RWPE2 (cell line): Measurements from ENCODE around the gene SH3RF2.
A peak's percentile ranks its signal among the peaks of the same experiment; 100 is the strongest.

Source experiments
- ATAC-seq: fragments of 200-7000 bp; cut with Tn5 transposase; 3 replicates; pipeline ENCODE4 v1.9.1; 2021; ENCODE audit warnings: low read depth
- DNase-seq: peaks from one replicate; pipeline ENCODE4 v3.0.0-alpha.2; 2020; ENCODE audit warnings: low spot score
- H3K27ac ChIP-seq: fragments of 450-650 bp; 2 replicates; pipeline ENCODE4 v1.5.1; 2017; ENCODE audit warnings: mild to moderate bottlenecking; ENCODE audit not compliant: poor library complexity, severe bottlenecking
- H3K27me3 ChIP-seq: fragments of 250-450 bp; sonication (Bioruptor Pico); 2 replicates; pipeline ENCODE4 v1.5.1; 2021; ENCODE audit warnings: mild to moderate bottlenecking, moderate library complexity; ENCODE audit not compliant: insufficient read depth, poor library complexity, severe bottlenecking
- H3K36me3 ChIP-seq: fragments of 250-450 bp; sonication (Bioruptor Pico); 2 replicates; pipeline ENCODE4 v1.5.1; 2020; ENCODE audit warnings: low read depth, mild to moderate bottlenecking, moderate library complexity
- H3K4me1 ChIP-seq: fragments of 250-450 bp; sonication (Bioruptor Pico); 2 replicates; pipeline ENCODE4 v1.5.1; 2021; ENCODE audit warnings: mild to moderate bottlenecking, moderate library complexity; ENCODE audit not compliant: insufficient read depth, poor library complexity, severe bottlenecking
- H3K4me3 ChIP-seq: fragments of 250-450 bp; sonication (Bioruptor Pico); 2 replicates; pipeline ENCODE4 v1.5.1; 2021; ENCODE audit warnings: mild to moderate bottlenecking, moderate library complexity; ENCODE audit not compliant: severe bottlenecking
- H3K9me3 ChIP-seq: fragments of 250-450 bp; sonication (Bioruptor Pico); 2 replicates; pipeline ENCODE4 v1.5.1; 2021; ENCODE audit warnings: mild to moderate bottlenecking, moderate library complexity; ENCODE audit not compliant: severe bottlenecking
- TF ChIP-seq, protein P1 (sequence below): fragments of 450-650 bp; IDR thresholded peaks from one replicate; pipeline ENCODE4 v1.5.1; 2017; ENCODE audit warnings: mild to moderate bottlenecking, moderate library complexity; ENCODE audit not compliant: poor library complexity, severe bottlenecking

The SH3RF2 gene

DNA sequence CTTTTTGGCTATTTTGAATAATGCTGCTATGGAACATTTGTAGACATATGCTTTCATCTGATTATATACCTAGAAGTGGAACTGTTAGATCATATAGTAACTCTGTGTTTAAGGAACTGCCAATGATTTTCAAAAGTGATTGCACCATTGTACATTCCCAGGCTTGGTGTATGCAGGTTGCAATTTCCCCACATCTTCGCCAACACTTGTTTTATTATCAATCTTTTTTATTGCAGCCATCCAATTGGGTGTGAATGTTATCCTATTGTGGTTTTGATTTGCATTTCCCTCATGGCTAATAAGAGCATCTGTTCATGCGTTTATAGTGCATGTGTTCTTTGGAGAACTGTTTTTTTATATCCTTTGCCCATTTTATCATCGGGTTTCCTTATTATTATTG is 87.7 kb downstream of the SH3RF2 start:
- Histone ChIP-seq H3K4me1 (peaks cover 16% of the 10 kb centered on the region), H3K4me3 (no peak overlapping the region), H3K36me3 (peaks cover 4% of the 10 kb centered on the region; the same call in 1 of the 2 replicates), H3K27me3 (no peaks in the 10 kb centered on the region), H3K27ac (no peak overlapping the region), H3K9me3 (no peaks in the 10 kb centered on the region)
- DNase-seq (no peak), ATAC-seq (no peak)
- TF ChIP-seq, protein P1, sequence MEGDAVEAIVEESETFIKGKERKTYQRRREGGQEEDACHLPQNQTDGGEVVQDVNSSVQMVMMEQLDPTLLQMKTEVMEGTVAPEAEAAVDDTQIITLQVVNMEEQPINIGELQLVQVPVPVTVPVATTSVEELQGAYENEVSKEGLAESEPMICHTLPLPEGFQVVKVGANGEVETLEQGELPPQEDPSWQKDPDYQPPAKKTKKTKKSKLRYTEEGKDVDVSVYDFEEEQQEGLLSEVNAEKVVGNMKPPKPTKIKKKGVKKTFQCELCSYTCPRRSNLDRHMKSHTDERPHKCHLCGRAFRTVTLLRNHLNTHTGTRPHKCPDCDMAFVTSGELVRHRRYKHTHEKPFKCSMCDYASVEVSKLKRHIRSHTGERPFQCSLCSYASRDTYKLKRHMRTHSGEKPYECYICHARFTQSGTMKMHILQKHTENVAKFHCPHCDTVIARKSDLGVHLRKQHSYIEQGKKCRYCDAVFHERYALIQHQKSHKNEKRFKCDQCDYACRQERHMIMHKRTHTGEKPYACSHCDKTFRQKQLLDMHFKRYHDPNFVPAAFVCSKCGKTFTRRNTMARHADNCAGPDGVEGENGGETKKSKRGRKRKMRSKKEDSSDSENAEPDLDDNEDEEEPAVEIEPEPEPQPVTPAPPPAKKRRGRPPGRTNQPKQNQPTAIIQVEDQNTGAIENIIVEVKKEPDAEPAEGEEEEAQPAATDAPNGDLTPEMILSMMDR = no peak

DNA sequence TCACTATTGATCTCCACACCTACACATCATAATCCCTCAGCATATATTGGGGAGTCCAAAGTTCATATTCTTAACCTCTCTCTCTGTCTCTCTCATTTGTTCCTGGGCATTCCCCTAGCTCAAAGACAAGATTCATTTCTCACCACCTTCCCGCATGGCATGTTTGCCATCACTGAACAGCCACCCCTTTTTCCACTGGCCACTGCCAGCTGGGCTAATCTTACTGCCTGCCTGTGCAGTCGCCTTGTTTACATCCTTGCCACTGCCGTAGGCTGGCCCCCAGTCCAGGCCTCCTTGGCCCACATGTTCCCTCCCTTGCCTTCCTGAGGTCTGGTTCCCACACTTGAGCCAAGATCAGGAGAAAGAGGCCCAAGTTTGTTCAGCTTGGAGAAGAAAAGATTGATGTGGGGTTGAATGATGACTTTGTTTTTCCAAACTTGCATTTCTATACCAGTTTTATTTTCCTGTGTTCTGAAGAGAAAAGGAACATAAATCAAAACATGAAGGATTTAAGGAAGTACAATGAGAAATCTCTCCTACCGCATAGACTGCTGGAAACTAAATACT is 88.8 kb downstream of the SH3RF2 start:
- TF ChIP-seq, protein P1 = no peak
- ATAC-seq (no peak), DNase-seq (no peak)
- Histone ChIP-seq H3K27ac (no peak overlapping the region), H3K27me3 (no peaks in the 10 kb centered on the region), H3K4me3 (no peak overlapping the region), H3K9me3 (no peaks in the 10 kb centered on the region), H3K36me3 (peaks cover 4% of the 10 kb centered on the region; the same call in 1 of the 2 replicates), H3K4me1 (peaks cover 16% of the 10 kb centered on the region)

DNA sequence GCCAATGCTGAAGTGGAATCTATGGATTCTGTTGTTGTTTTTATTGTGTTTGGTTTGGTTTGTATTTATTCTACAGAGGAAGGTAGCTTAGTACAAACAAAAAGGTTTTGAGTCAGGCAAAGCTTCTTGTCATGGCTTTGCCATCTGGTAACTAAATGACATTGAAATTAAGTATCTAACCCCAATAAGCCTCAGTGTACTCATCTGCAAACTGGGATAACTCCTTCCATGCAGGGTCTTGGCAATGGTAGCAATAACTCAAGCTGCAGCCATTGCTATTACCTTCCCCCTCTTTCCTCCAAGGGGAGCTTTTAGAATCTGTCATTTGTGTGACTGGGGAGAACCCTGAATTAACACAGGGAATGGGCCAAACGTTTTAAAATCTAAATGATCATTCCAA is 89.3 kb downstream of the SH3RF2 start:
- DNase-seq (no peak), ATAC-seq (no peak)
- Histone ChIP-seq H3K4me3 (no peak overlapping the region), H3K27me3 (no peaks in the 10 kb centered on the region), H3K9me3 (no peaks in the 10 kb centered on the region), H3K27ac (no peak overlapping the region), H3K4me1 (peaks cover 16% of the 10 kb centered on the region), H3K36me3 (peaks cover 4% of the 10 kb centered on the region; the same call in 1 of the 2 replicates)
- TF ChIP-seq, protein P1 = no peak

DNA sequence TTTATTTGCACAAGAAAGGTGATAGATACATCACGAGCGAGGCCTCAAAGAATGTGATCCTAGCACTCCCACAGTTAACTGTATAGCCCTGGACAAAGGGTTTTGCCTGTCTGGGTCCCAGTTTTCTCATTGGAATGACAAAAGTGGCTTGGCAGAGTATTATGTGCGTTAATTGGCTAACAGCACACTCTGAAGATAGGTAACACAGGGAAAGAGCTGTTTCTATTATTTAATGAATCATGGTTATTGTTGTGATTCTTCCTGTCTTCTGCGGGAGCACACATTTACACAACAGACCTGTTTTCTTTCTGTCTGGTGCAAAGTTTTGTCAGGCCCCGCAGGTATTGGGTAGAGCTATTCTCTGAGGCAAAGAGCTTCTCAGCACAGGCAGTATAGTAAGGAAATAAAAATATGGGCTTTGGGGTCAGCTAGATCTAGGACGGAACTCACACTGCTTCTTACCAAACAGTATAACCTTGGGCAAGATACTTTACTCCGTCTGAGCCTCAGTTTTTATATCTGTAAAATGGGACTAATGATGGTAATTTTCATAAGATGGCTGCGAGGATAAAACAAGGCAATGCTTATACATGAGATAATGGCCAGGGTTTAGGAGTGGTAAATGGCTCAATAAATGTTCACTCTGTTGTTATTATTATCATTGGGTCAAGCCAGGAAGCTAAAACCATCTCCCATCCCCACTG is 90.1 kb downstream of the SH3RF2 start:
- Histone ChIP-seq H3K4me3 (no peak overlapping the region), H3K4me1 (peaks cover 16% of the 10 kb centered on the region), H3K27ac (no peak overlapping the region), H3K27me3 (no peaks in the 10 kb centered on the region), H3K9me3 (no peaks in the 10 kb centered on the region), H3K36me3 (peaks cover 4% of the 10 kb centered on the region; the same call in 1 of the 2 replicates)
- TF ChIP-seq, protein P1 = no peak
- DNase-seq (no peak), ATAC-seq (no peak)

DNA sequence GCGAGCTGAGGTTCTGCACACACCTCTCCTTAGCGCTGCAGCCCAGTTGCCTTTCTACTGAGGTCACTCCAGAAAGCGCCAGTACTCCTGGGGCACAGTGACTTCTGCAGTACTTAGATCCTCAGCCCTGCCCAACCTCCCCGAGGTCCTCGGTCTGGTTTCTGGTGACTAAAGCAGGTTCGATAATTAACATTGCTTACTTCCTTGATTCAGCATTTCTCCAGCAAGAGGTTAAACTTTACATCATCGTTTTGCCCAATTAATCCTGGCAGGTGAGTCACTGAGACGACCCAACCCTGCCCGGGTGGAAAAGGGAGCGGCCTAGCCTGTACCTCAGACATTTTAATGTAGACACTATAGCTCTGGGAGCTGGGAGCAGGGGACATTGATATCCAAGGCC is 91.4 kb downstream of the SH3RF2 start:
- Histone ChIP-seq H3K4me1 (peaks cover 16% of the 10 kb centered on the region), H3K27ac (peak overlapping the region; percentile 39), H3K4me3 (no peak overlapping the region), H3K27me3 (no peaks in the 10 kb centered on the region), H3K36me3 (peaks cover 4% of the 10 kb centered on the region; the same call in 1 of the 2 replicates), H3K9me3 (no peaks in the 10 kb centered on the region)
- DNase-seq = peak; percentile 85
- peak; percentile 98 for ATAC-seq
- TF ChIP-seq, protein P1 = no peak
